Smooth muscle cell (in vitro differentiated cells): Measurements from ENCODE around the gene POR. TPM values are rescaled to one million over a fixed set of nuclear protein-coding genes. Genes with fewer than 3 reads are reported as not detected.
"Not testable (repeated sequence)": the region's sequence is repeated elsewhere in the genome, so short reads cannot be mapped to it uniquely, and the experiment has no call there.

Experiments
- DNase-seq: peaks from one replicate; lab custom pipeline; 2025; ENCODE audit not compliant: unreplicated experiment; lab: John Stamatoyannopoulos, UW
- H2AFZ ChIP-seq: fragments of 200-600 bp; sonication (generic); 2 replicates; pipeline ENCODE4 v1.6.0; 2016; ENCODE audit warnings: antibody characterized with exemption, low read depth, mild to moderate bottlenecking
- H3F3A ChIP-seq: fragments of 200-600 bp; sonication (generic); 2 replicates; pipeline ENCODE4 v1.6.0; 2017; ENCODE audit warnings: antibody characterized with exemption, low read depth
- H3K27ac ChIP-seq: fragments of 200-600 bp; sonication (generic); 2 replicates; pipeline ENCODE4 v1.5.1; 2016; ENCODE audit warnings: low read depth, mild to moderate bottlenecking
- H3K27me3 ChIP-seq: fragments of 200-600 bp; sonication (generic); 2 replicates; pipeline ENCODE4 v1.6.1; 2016; ENCODE audit warnings: low read depth, mild to moderate bottlenecking
- H3K36me3 ChIP-seq: fragments of 200-600 bp; sonication (generic); 2 replicates; pipeline ENCODE4 v1.5.1; 2016; ENCODE audit warnings: low read depth
- H3K4me1 ChIP-seq: fragments of 200-600 bp; sonication (generic); 2 replicates; pipeline ENCODE4 v1.5.1; 2016; ENCODE audit warnings: low read depth
- H3K4me2 ChIP-seq: fragments of 200-600 bp; sonication (generic); 2 replicates; pipeline ENCODE4 v1.6.0; 2016; ENCODE audit warnings: mild to moderate bottlenecking
- H3K4me3 ChIP-seq: fragments of 200-600 bp; sonication (generic); 2 replicates; pipeline ENCODE4 v1.5.1; 2016; ENCODE audit warnings: mild to moderate bottlenecking
- H3K79me2 ChIP-seq: fragments of 200-600 bp; sonication (generic); 2 replicates; pipeline ENCODE4 v1.6.0; 2016; ENCODE audit warnings: low read depth, mild to moderate bottlenecking
- H3K9ac ChIP-seq: fragments of 200-600 bp; sonication (generic); 2 replicates; pipeline ENCODE4 v1.6.0; 2016; ENCODE audit warnings: low read depth
- H3K9me3 ChIP-seq: fragments of 200-600 bp; sonication (generic); replicated peaks from 2 replicates; pipeline ENCODE4 v1.5.1; 2016; ENCODE audit warnings: low read depth
- H4K20me1 ChIP-seq: fragments of 200-600 bp; sonication (generic); 2 replicates; pipeline ENCODE4 v1.6.0; 2016; ENCODE audit warnings: low read depth
- CTCF ChIP-seq: fragments of 200-600 bp; sonication (generic); IDR thresholded peaks from 2 replicates; pipeline ENCODE4 v1.5.1; 2017; ENCODE audit warnings: borderline replicate concordance, mild to moderate bottlenecking, antibody characterized with exemption; ENCODE audit not compliant: insufficient read depth, poor library complexity, severe bottlenecking
- WGBS: methylation state at CpG from one replicate; pipeline ENCODE4 v1.1.7; 2016; ENCODE audit warnings: low lambda C conversion rate; 5-methylcytosine and 5-hydroxymethylcytosine counted together
- polyA plus RNA-seq: library from polyadenylated mRNA; unstranded; fragments of >200 nt; fragmentation: Nextera tagmentation; extraction: Ambion mirVana; gene quantifications from 2 replicates; pipeline ENCODE4 v1.2.1, GENCODE V29; 2016
- total RNA-seq: library from RNA; depleted of rRNA; stranded (reverse); fragments of >200 nt; gene quantifications from 2 replicates; pipeline ENCODE4 v1.2.3, GENCODE V29; 2014

POR gene
- total and polyA plus RNA-seq, 2 experiments from 2014 or later = 46.7 to 52.7 TPM

GRCh38 chr7:76000566-76000965, 85.6 kb downstream of the POR start:
- H3K79me2 ChIP-seq = no peaks in the 10 kb centered on the region
- H3K9me3 ChIP-seq = no peaks in the 10 kb centered on the region
- no peaks in the 10 kb centered on the region for H3K4me1 ChIP-seq
- H3K27ac ChIP-seq = no peak overlapping the region
- no peak overlapping the region for H3K4me3 ChIP-seq
- no peak overlapping the region for H2AFZ ChIP-seq
- no peaks in the 10 kb centered on the region for H4K20me1 ChIP-seq
- 96% methylated on average over 11 of the region's 11 CpGs for WGBS
- no peak for DNase-seq
- no peaks in the 10 kb centered on the region for H3K36me3 ChIP-seq
- H3K4me2 ChIP-seq = no peak overlapping the region
- no peaks in the 10 kb centered on the region for H3F3A ChIP-seq
- H3K9ac ChIP-seq = no peak overlapping the region
- no peaks in the 10 kb centered on the region for H3K27me3 ChIP-seq
- TF ChIP-seq CTCF = no peak

DNA sequence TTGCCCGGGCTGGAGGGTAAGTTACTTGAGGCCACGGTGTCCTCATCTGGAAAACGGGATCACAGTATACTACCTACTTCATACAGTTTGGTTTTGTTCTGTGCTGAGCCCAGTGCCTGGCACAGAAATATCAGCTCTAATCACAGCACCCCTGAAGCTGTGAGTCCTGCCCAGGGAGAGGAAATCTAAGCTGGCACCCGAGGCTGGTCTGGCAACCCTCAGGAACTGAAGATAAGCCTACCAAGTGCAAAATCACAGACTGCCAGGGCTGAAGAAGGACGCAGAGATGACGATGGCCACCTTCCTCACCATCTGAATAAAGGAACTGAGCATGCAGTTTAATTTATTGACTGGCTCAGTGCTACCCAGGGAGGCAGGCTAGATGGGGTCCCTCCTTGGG, 87.2 kb downstream of the POR start:
- no peak overlapping the region for H3K4me3 ChIP-seq
- no peak overlapping the region for H3K4me2 ChIP-seq
- no peaks in the 10 kb centered on the region for H4K20me1 ChIP-seq
- DNase-seq = no peak
- H3K36me3 ChIP-seq = no peaks in the 10 kb centered on the region
- no peaks in the 10 kb centered on the region for H3K27me3 ChIP-seq
- no peak overlapping the region for H3K9ac ChIP-seq
- no peak overlapping the region for H3K27ac ChIP-seq
- 96% methylated on average over 6 of the region's 6 CpGs for WGBS
- H3K9me3 ChIP-seq = no peaks in the 10 kb centered on the region
- no peaks in the 10 kb centered on the region for H3K79me2 ChIP-seq
- H3F3A ChIP-seq = no peaks in the 10 kb centered on the region
- TF ChIP-seq CTCF = no peak
- no peak overlapping the region for H2AFZ ChIP-seq
- no peaks in the 10 kb centered on the region for H3K4me1 ChIP-seq

- H3K79me2 ChIP-seq = no peaks in the 10 kb centered on the region
- H4K20me1 ChIP-seq = no peaks in the 10 kb centered on the region
- no peak overlapping the region for H3K4me3 ChIP-seq
- no peaks in the 10 kb centered on the region for H3K27me3 ChIP-seq
- H3K27ac ChIP-seq = no peak overlapping the region
- H3K9me3 ChIP-seq = no peaks in the 10 kb centered on the region
- no peak overlapping the region for H2AFZ ChIP-seq
- DNase-seq = no peak
- 91% methylated on average over 3 of the region's 3 CpGs for WGBS
- no peak for TF ChIP-seq CTCF
- no peak overlapping the region for H3K4me2 ChIP-seq
- H3K36me3 ChIP-seq = no peaks in the 10 kb centered on the region
- no peaks in the 10 kb centered on the region for H3K4me1 ChIP-seq
- H3K9ac ChIP-seq = no peak overlapping the region
- no peaks in the 10 kb centered on the region for H3F3A ChIP-seq
Observed at GRCh38 chr7:76002822-76003221, 87.9 kb downstream of the POR start.

- Histone ChIP-seq H3F3A (no peaks in the 10 kb centered on the region), H3K4me1 (no peaks in the 10 kb centered on the region), H3K27me3 (no peaks in the 10 kb centered on the region), H3K4me2 (no peak overlapping the region), H3K79me2 (no peaks in the 10 kb centered on the region), H3K9ac (no peak overlapping the region), H3K9me3 (no peaks in the 10 kb centered on the region), H2AFZ (no peak overlapping the region), H3K27ac (no peak overlapping the region), H3K36me3 (no peaks in the 10 kb centered on the region), H3K4me3 (no peak overlapping the region), H4K20me1 (no peaks in the 10 kb centered on the region)
- 97% methylated on average over 10 of the region's 10 CpGs for WGBS
- DNase-seq = no peak
- no peak for TF ChIP-seq CTCF
Observed at GRCh38 chr7:76003351-76003750, 88.4 kb downstream of the POR start.

DNA sequence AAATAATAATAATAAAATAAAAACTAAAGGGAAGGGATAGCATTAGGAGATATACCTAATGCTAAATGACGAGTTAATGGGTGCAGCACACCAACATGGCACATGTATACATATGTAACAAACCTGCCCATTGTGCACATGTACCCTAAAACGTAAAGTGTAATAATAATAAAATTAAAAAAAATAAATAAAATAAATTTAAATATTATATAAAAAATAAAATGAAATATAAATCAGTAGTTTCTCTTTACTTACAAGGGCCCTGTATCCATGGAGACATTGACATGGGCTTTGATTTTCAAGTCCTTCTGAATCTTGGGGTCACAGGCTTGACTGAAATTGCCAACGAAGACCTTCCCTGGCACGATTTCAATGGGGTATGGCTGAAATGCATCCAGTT, 90.0 kb downstream of the POR start:
- not testable (repeated sequence) for DNase-seq, H3K79me2 ChIP-seq, H3K4me3 ChIP-seq, H3K9ac ChIP-seq, H4K20me1 ChIP-seq, H2AFZ ChIP-seq, H3K4me1 ChIP-seq, H3K27me3 ChIP-seq, H3F3A ChIP-seq, H3K27ac ChIP-seq, H3K36me3 ChIP-seq, H3K9me3 ChIP-seq, H3K4me2 ChIP-seq
- 83% methylated on average over 4 of the region's 4 CpGs for WGBS
